NCI-H510A treated with DMSO at 0.1 percent for 48 hours (cell line): Measurements from ENCODE around the gene SYT5.
"Not testable (repeated sequence)": the region's sequence is repeated elsewhere in the genome, so short reads cannot be mapped to it uniquely, and the experiment has no call there.

Source experiments
- DNase-seq: peaks from one replicate; lab custom pipeline; 2025; lab: John Stamatoyannopoulos, UW

SYT5 gene

DNA sequence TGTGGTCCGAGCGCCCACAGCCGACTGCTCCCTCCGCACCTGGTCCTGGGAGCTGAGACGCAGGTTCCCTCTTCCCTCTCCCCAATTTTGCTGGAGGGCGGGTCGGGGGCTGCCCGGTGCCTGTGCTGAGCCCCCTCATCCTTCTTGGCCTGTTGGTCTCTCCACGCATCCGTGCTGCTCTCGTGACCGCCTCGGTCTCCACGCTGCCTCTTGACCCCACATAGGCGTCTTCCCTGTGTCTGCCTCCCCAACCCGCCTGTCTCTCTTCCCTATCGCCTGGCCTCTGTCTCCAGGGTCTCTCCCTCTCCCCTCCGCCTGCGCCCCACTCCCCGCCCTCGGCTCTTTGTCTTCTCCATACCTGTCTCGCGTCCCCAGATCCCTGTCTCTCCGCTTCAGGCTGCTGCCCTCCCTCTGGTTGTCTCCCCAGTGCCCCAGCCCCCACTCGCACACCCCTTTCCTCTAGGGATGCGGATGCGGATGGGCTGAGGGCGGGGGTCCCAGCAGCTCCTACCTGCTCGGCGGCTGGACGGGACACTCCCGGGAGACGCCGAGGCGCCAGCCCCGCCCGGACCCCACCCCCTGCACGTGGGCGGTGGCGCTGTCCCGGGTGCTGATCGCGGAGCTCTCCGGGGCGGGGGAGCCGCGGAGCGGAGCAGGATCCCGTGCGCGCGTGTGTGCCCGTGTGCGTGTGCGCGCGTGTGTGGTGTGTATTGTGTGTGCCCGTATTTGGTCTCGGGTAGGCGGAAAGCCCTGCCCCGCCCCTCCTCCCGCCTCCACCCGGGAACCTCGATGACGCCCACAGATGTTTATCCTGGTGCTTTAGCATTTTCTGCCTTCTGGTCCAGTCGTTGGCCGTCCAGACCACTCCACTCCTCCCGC, at the start of gene SYT5:
Gene SYT5, minus strand, starts transcription at position 684 of the 879 bp plus-strand sequence. CDS start 1,248 bp downstream, outside the sequence.
- peak; percentile 20 for DNase-seq

DNA sequence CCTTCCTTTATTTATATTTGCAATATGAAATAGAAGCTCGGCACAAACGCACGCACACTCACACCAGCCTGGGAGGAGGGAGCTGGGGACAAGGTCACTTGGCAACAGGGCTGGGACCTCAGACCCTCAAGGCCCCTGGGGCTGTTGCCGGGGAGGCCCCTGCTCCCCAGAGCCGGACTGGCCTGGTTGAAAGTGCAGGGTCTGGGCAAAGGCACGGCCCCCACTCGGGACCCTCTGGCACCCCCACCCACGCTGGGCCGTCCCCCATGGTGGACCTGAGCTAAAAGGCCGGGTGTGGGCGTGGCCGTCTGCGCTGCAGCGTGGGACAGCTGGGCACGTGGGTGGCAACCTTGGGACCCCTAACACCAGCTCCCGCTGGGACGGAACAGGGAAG, 49.7 kb upstream of the SYT5 start:
- DNase-seq = no peak

DNA sequence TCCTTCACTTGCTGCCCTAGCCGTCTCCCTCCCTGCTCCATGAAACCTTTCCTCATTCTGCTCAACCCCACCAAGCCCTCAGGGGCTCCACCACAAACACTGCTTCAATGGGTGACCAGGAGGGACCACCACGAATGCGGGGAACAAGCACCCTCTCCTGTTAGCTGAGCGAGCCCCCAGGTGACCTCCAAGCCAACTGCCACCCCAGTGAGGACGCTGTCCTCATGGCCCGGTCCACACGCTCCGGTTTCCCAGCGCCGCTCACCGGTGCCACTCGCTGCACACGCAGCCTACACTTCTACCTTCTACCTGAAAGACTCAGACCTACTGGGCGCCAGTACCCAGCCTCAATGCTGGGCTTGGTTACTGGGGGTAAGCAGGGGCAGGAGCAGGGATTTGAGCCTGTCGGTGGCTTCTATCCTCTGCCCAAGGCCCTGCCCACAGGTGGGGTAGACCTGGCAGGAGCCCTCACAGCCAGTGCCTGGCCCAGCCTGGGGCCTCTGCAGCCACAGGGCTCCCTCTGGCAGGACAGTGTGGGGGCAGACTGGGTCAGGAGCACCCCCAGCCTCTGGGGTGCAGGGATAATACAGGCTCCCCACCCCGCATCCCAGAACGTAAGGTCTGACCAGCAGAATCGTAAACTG, 49.2 kb upstream of the SYT5 start:
- DNase-seq = no peak

DNA sequence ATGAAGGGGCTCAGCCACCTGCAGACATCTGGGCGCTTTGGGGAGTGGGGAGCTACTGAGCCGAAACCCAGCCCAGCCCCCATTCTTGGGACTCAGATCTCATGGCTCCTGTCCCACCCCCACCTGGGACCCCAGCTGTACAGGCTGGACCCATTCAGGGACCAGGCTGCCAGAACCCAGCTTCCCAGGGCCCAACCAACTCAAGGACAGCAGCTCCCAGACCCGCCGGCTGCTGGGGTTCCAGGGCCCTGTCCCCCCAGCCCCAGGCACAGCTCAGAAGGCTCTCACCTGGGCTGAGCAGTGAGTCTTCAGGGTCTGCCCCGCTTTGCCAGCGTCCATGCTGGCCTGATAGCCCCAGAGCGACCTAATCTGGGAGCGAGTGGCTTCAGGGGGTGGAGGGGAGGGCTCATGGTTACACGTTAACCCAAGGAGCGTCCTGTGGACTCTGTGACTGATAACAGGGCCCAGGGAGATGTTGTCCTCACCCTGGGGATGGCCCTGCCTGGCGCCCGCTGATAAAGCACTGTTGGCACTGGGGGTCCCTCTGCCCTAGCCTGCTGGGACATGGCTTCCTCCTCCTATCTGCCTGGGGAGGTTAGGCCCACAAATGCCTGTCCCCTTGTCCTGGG, 48.4 kb upstream of the SYT5 start, which contains the start of gene TMEM86B:
Gene TMEM86B, minus strand, starts transcription at position 361 of the 629 bp plus-strand sequence. Its CDS starts 22 bp downstream, at position 339.
- DNase-seq = no peak

DNA sequence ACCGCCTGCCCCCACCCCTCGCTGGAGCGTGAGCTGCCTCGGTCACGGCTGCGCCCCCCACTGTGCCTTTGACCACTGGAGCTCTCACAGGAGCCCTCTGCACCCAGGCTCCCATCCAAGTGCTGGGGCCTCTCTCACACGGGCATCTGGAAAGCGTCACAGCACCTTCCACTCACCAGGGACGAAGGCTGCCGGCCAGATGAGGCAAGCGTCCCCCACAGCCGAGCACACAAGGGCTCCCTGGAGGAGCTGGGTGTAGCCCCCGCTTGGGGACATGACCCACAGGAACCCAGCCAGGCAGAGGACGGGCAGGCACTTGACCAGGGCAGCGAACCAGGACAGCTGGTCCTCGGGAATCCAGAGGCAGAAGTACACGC, 47.9 kb upstream of the SYT5 start:
- DNase-seq = no peak

DNA sequence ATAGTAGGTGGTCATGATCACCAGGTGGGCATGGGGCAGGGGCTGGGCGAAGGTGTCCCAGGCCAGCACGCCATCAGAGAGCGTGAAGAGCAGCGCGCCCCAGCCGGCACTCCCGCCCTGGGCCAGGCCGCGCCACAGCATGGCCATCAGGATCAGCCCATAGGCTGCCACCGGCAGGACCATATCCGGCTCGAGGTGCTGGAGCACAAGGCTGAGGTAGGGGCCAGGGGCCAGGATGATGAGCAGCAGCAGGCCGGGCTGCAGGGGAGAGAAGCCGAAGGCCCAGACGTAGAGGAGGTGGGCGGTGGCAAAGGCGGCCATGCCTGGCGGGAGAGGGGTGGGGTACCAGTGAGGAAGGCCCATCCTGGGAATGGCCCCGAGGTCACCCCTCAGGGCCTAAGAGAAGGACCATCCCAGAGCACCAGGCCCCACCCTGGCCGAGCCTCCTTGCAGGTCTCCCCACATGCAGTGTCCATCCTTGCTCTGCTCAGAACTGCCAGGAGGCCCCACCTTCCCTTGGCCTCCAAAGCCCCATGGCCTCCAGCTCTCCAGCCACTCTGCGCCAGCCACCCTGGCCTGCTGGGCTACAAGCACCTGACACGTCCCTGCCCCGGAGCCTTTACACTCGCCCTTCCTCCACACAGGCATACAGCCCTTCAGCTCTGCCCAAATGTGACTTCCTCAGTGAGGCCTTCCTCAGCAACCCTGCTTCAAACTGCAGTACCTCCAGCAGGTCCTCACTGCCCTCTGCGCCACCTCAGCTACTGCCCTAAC, 47.3 kb upstream of the SYT5 start:
- DNase-seq = no peak

DNA sequence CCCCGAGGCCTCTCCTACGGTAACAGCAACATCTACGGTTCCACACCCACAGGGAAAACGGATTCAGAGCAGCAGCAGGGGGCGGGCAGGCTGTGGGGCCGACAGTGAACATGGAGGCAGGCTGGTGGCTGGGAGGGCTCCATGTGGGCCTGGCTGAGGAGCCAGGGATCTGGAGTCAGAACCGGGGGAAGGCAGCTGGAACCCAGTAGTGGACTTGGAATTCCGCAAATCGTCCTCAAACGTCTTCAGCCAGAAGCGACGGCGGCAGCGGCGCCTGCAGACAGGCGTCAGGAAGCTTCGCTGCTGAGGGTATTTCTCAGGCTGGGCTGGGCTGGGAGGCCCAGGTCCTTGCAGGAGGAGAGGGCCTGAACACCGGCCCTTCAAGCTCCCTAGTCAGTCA, 46.7 kb upstream of the SYT5 start:
- no peak for DNase-seq

DNA sequence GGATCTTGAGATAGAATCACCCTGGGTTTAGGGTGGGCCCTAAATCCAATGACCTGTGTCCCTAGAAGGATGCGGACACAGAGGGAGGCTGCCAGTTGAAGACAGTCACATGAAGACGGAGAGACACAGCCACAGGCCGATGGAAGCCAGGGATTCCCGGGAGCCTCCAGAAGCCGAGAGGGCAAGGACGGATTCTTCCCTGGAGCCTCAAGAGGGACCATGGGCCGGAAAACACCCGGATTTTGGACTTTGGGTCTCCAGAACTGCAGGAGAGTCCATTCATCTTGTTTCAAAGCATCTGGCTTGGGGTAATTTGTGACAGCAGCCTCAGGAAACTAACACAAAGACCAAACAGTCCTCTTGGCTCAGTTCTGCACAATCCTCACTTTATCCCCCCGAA, 46.2 kb upstream of the SYT5 start:
- no peak for DNase-seq

DNA sequence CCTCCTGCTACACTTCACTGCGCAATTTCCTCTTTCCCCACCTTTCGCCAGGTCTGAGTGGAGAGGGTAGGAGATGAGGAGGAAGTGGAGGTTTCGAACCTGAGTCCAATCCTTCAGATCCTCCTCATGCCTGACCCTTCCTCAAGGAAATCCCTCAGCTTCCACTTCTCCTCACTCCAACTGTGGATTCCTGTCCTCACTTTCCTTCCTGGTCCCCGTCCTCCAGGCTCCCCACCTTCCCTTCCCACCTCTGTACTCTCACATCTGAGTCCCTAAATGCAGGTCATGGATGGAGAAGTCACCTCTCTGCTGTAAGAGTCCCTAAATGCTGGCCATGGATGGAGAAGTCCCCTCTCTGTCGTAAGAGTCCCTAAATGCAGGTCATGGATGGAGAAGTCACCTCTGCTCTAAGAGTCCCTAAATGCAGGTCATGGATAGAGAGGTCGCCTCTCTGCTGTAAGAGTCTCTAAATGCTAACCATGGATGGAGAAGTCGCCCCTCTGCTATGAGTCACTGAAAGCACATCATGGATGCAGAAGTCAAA, 45.4 kb upstream of the SYT5 start:
- no peak for DNase-seq

DNA sequence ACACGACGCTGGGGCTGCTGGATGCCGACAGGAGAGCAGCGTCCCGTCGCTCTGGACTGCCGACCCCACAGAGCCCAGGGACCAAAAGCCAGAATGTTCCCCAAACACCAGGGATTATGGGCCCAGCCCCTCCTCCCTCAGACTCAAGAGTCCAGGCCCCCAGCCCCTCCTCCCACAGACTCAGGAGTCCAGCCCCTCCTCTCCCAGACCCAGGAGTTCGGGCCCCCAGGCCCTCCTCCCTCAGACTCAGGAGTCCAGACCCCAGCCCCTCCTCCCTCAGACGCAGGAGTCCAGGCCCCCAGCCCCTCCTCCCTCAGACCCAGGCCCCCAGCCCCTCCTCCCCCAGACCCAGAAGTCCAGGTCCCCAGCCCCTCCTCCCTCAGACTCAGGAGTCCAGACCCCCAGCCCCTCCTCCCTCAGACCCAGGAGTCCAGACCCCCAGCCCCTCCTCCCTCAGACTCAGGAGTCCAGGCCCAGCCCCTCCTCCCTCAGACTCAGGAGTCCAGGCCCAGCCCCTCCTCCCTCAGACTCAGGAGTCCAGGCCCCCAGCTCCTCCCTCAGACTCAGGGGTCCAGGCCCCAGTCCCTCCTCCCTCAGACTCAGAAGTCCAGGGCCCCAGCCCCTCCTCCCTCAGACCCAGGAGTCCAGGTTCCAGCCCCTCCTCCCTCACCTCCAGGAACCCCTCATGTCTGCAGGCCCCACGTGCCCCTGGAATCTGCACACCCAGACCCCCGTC, 44.8 kb upstream of the SYT5 start:
- not testable (repeated sequence) for DNase-seq

DNA sequence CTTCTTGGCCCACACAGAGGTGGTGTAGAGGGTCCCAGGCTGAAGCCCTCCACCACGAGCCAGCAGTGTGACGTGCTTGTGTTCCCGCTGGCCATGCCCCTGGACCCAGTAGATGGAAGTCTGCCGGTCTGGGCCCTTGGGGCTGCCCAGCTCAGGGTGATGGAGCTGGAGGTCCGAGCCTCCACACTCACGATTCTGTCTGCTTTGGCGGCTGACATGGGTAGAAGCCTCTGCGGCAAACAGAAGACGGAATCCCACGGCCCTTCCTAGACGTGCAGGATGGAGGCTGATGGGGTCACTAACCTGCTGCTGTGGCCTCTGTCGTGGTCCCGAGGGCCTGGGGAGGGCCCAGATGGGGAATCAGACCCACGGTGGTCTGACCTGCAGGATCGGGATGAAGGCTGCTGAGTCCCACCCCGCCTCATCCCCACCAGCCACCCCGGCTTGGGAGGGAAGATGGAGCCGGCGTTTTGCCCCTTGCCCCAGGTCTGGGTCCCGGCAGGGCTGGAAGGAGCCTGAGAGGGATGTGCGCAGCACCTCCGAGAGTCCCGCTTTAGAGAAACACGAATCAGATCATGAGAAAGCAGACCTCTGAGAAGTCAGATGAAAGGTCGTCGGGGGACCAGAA, 44.1 kb upstream of the SYT5 start:
- no peak for DNase-seq

DNA sequence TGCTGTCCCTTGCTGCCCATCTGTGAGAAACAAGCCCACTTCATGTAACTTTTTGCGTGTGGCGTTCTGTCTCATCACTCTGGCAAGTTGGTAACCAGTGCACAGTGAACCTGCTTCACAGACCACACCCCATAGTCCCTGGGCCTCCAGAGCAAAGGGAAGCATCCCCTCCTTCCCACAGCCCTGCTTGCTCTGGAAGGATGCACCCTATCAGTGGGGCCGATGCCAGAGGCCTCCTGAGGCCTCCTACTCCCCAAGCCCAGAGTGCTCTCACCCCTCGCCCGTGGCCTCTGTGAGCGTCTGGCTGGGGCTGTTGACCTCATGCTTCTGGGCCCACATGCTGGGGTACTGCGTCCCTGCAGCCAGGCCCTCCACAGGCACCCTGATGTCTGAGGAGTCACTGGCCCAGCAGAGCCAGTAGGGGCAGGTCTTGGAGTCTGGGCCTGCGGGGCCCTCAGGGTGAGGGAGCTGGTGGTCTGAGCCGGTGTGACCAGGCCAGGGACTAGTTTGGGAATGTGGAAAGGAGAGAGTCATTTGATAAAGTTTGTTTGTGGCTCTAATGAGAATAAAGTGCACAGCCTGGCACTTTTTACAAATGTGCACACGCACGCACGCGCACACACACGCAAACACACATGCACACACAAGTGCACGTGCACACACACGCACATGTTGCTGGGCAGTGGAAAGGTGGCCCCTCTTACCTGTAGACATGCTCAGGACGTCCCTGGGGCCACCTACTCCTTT, 43.4 kb upstream of the SYT5 start:
- no peak for DNase-seq

DNA sequence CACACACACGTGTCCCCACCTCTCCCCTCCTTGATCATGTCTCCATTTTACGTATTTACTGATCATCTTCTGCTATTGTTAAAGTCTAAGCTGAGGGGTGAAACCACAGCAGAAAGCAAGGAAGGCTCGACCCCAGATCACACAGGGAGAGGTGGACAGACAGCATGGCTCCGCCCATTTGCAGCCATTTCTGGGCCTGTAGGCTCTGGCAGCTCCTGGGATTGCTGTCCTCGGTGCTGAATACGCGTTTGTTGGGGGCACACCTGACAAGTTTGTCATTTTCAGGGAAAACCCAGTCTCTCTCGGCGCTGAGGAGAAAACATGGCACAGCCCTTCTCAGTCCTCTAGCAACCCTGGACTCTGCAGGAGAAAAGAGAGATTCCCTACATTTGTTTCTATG, 40.4 kb upstream of the SYT5 start:
- no peak for DNase-seq

DNA sequence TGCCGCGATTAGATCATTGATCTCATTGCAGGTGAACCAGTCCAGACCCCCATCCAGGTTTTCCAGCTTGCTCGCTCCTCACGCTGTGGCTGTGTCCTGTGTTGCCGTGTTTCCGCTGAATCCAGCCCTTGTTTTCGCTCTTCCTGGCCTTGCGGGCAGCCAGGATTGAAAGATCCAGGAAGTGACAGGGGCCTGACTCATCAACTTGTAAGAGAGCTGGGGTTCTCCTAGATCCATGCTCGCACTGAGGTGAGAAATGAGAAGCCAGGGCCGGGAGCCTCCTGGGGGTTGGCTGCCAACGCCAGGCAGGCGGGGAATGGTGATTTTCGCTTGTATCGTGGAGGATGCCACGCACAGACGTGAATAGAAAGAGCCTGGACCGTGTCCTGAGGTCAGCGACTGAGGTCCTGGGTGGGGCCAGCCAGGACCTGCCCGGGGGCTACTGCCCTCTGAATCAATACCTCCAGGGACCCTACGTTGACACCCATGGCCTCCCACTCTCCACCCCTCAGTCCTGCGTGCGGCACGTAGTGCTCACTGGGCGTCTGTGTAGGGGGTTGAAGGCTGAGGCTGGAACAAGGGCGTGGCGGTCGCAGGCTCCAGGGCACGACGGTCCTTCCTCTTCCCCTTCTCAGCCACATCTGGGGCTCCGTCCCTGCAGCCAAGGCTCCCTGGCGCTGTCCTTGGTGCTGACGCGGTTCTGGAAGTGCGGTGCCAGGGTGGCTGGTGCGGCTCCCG, 36.5 kb upstream of the SYT5 start:
- DNase-seq = peak; percentile 96

DNA sequence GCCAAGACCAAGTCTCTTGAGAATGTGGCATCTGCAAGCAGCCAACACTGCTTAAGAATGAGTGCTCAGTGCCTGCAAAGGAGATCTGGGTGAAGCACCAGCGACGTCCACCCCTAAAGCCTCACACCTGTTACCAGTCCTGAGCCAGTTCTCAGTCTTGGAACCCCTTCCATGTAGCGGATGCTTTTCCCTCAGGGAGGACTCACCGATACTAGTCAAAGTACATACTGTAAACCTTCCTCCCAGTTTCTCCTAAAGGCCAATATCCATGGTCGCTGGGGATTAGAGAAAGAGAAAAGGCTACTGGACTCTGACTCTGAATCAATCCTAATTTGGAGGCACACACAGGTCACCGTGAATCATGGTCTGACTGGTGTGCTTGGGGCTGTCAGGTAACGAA, 33.5 kb upstream of the SYT5 start:
- DNase-seq = no peak

DNA sequence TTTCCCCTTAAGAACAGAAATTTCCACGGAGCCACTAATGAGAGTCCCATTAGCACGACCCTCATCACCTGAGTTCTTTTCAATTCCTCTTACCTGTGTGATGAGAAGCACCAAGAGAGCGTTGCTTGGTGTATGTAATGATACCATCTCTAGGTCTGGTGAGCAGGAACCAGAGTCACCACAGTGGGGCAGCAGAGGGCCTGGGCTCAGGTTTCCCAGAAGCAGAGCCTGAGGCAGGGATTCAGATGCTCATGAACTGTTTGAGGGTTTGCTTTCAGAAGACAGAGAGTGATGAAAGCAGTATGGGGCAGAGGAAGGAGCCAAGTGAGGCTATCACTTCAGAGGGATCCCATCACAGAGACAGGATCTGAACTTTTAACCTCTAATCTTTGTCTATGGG, 32.4 kb upstream of the SYT5 start:
- DNase-seq = no peak

DNA sequence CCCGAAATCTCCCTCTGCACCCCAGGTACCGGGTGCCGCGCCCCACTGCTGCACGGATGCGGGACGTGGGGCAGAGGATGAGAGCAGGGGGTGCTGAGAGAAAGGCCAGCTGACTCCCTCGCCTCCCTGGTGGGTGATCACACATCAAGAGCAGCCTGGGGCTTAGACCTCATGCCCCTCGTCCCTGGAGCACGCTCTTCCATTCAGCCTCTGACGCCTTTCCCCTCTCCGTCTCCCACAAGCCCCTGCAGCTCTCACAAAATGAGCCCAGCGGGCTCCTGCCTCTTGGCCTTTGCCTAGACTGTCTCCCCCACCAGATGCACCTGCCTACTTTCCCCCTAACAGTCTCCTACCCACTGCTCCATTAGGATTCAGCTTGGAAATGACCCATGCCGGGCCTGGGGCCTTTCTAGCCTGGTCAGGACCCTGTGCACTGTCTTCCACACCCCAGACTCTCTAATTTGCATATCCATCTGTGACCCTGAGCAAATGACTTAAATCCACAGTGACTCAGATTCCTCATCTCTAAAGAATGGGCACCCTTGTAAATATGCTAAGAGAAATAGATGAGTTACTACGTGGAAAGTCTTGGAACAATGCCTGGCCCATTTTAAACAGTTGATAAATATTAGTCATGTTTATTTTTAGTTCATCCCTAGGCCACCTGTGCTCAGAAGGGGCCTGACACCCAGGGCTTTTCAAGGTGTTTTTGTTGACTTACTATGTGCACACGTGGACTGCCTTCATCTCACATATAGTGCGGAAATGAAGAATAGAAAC, 29.8 kb upstream of the SYT5 start:
- peak; percentile 62 for DNase-seq

DNA sequence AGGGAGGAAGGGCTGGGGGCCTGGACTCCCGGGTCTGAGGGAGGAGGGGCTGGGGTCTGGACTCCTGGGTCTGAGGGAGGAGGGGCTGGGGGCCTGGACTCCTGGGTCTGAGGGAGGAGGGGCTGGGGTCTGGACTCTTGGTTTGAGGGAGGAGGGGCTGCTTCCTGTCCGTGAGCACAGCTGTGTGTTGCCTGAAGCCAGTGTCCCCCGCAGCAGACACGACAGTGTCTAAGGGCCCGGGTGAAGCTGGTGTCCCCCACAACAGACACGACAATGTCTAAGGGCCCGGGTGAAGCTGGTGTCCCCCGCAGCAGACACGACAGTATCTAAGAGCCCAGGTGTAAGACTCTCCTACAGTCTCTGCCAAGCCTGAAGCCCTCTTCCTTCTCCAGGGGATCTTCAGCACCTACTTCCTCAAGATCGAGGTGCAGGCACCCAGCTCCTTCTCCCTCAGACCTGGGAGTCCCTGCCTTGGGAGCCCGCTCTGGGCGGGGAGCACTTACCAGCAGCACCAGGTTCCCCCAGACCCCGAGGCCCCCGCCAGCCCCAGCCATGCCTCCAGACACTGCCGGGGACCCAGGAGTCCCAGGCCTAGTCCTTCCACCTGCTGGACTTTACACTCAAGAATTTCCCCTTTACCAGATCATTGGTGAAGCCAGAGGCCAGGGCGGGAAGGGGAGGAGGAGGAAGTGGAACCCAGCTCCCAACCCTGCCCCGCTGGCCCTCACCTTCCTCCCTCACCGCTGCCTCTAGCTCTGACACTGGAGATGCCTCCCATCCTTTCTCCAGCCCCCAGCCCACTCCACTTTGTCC, 29.0 kb upstream of the SYT5 start, which contains the start of gene PTPRH:
Gene PTPRH, minus strand, starts transcription at position 622 of the 813 bp plus-strand sequence. Its CDS starts 68 bp downstream, at position 554.
- DNase-seq = no peak
